NK-92 (cell line): ENCODE results near the gene AK4.
"Not testable (repeated sequence)": the region's sequence is repeated elsewhere in the genome, so short reads cannot be mapped to it uniquely, and the experiment has no call there.

Experiments
- DNase-seq: peaks from one replicate; lab custom pipeline; 2025; ENCODE audit not compliant: unreplicated experiment; lab: John Stamatoyannopoulos, UW

Gene AK4

GRCh38 chr1:65150108-65150463 lies 2.1 kb downstream of the AK4 start:
- DNase-seq: no peak

- DNase-seq: no peak
Measured at GRCh38 chr1:65150583-65151263, 2.7 kb downstream of the AK4 start.

GRCh38 chr1:65151641-65152040 lies 3.6 kb downstream of the AK4 start:
- DNase-seq: no peak

GRCh38 chr1:65153635-65154034 lies 5.6 kb downstream of the AK4 start:
- DNase-seq: no peak

GRCh38 chr1:65156910-65157545 lies 9.0 kb downstream of the AK4 start:
- no peak for DNase-seq

GRCh38 chr1:65157546-65157941 lies 9.5 kb downstream of the AK4 start:
- no peak for DNase-seq

- DNase-seq: not testable (repeated sequence)
Measured at GRCh38 chr1:65159291-65159688, 11.3 kb downstream of the AK4 start.

- no peak for DNase-seq
Measured at GRCh38 chr1:65159801-65160523, 12.0 kb downstream of the AK4 start.

GRCh38 chr1:65163201-65163805 lies 15.3 kb downstream of the AK4 start:
- no peak for DNase-seq

- not testable (repeated sequence) for DNase-seq
Measured at GRCh38 chr1:65164101-65164500, 16.1 kb downstream of the AK4 start.

GRCh38 chr1:65164633-65165032 lies 16.6 kb downstream of the AK4 start:
- DNase-seq: no peak

- no peak for DNase-seq
Measured at GRCh38 chr1:65165269-65165993, 17.4 kb downstream of the AK4 start.

- no peak for DNase-seq
Measured at GRCh38 chr1:65166572-65167305, 18.7 kb downstream of the AK4 start.

GRCh38 chr1:65167586-65168242 lies 19.7 kb downstream of the AK4 start:
- no peak for DNase-seq

- DNase-seq: no peak
Measured at GRCh38 chr1:65168867-65169266, 20.9 kb downstream of the AK4 start.

- DNase-seq: no peak
Measured at GRCh38 chr1:65170511-65171142, 22.6 kb downstream of the AK4 start.

GRCh38 chr1:65172936-65173690 lies 25.1 kb downstream of the AK4 start:
- DNase-seq: no peak

GRCh38 chr1:65174585-65174984 lies 26.6 kb downstream of the AK4 start:
- no peak for DNase-seq
